SK-N-SH (cell line): ENCODE results near the gene ACTC1. TPM values are rescaled to one million over a fixed set of nuclear protein-coding genes. Genes with fewer than 3 reads are reported as not detected.
"Not testable (repeated sequence)": the region's sequence is repeated elsewhere in the genome, so short reads cannot be mapped to it uniquely, and the experiment has no call there.

Experiments used
- CTCF ChIA-PET: fragments of 300-600, 350-600 bp; formaldehyde crosslinking; extraction: SDS; loops from one replicate; lab custom pipeline; 2021; lab: Yijun Ruan, JAX
- POLR2A ChIA-PET: fragments of 350-600 bp; sonication (Branson Sonifier 250); formaldehyde crosslinking; extraction: SDS; loops from one replicate; lab custom pipeline; 2020; ENCODE audit warnings: antibody characterized with exemption, inconsistent platforms; lab: Yijun Ruan, JAX
- DNase-seq: peaks from one replicate; pipeline ENCODE4 v3.0.0; 2012
- H2AFZ ChIP-seq: fragments of 200-600 bp; sonication (generic); 2 replicates; pipeline ENCODE4 v1.8.1; 2016; ENCODE audit warnings: antibody characterized with exemption, mild to moderate bottlenecking, low read depth
- H3F3A ChIP-seq: fragments of 200-600 bp; sonication (generic); replicated peaks from 2 replicates; pipeline ENCODE3; 2016; ENCODE audit warnings: antibody characterized with exemption, mild to moderate bottlenecking; ENCODE audit not compliant: insufficient read depth
- H3K27ac ChIP-seq, 2 experiments: fragments of 200-500 bp in 1 of 2; fragments of 200-600 bp in 1 of 2; sonication (Bioruptor generic) in 1 of 2; sonication (generic), shearing (Covaris generic) in 1 of 2; 2 replicates each; pipeline versions ENCODE4 v1.5.1 to v1.6.1; 2014 to 2016; ENCODE audit warnings: low read depth in 2 of 2, inconsistent platforms in 1 of 2, low read length in 1 of 2, mild to moderate bottlenecking in 1 of 2, mixed read lengths in 1 of 2
- H3K27me3 ChIP-seq: fragments of 200-600 bp; sonication (generic), shearing (Covaris generic); 2 replicates; pipeline ENCODE4 v1.6.1; 2016; ENCODE audit warnings: mixed run types; ENCODE audit not compliant: insufficient read depth
- H3K36me3 ChIP-seq, 2 experiments: fragments of 200-500 bp in 1 of 2; fragments of 200-600 bp in 1 of 2; sonication (Bioruptor generic) in 1 of 2; sonication (generic) in 1 of 2; replicated peaks in 1 of 2; 2 replicates each; pipeline versions ENCODE3 to v1.5.1; 2014 to 2016; ENCODE audit warnings: low read length in 1 of 2, mild to moderate bottlenecking in 1 of 2; ENCODE audit not compliant: insufficient read depth in 2 of 2, control insufficient read depth in 1 of 2
- H3K4me1 ChIP-seq, 2 experiments: fragments of 200-500 bp in 1 of 2; fragments of 200-600 bp in 1 of 2; sonication (Bioruptor generic) in 1 of 2; sonication (generic), shearing (Covaris generic) in 1 of 2; 2 replicates each; pipeline versions ENCODE4 v1.5.1 to v1.6.1; 2014 to 2016; ENCODE audit warnings: low read depth in 1 of 2, low read length in 1 of 2, mixed run types in 1 of 2; ENCODE audit not compliant: insufficient read depth in 2 of 2, control insufficient read depth in 1 of 2
- H3K4me2 ChIP-seq: fragments of 200-600 bp; sonication (generic), shearing (Covaris generic); 2 replicates; pipeline ENCODE4 v1.6.1; 2017; ENCODE audit warnings: mixed run types
- H3K4me3 ChIP-seq, 2 experiments: fragments of 200-500 bp in 1 of 2; fragments of 200-600 bp in 1 of 2; sonication (Bioruptor generic) in 1 of 2; sonication (generic), shearing (Covaris generic) in 1 of 2; 2 replicates each; pipeline versions ENCODE4 v1.5.1 to v1.8.1; 2014 to 2016; ENCODE audit warnings: low read depth in 2 of 2, inconsistent platforms in 1 of 2, low read length in 1 of 2, mild to moderate bottlenecking in 1 of 2, mixed read lengths in 1 of 2, moderate library complexity in 1 of 2
- H3K79me2 ChIP-seq: fragments of 200-600 bp; sonication (generic); 2 replicates; pipeline ENCODE4 v1.8.1; 2017; ENCODE audit warnings: mild to moderate bottlenecking; ENCODE audit not compliant: insufficient read depth
- H3K9ac ChIP-seq: fragments of 200-600 bp; sonication (generic); 2 replicates; pipeline ENCODE4 v1.6.1; 2017; ENCODE audit warnings: mixed run types
- H3K9me2 ChIP-seq: fragments of 200-600 bp; sonication (generic); 2 replicates; pipeline ENCODE4 v1.6.1; 2017; ENCODE audit warnings: mixed run types
- H3K9me3 ChIP-seq: fragments of 200-600 bp; sonication (generic); 2 replicates; pipeline ENCODE4 v1.6.1; 2017; ENCODE audit warnings: mixed run types, mild to moderate bottlenecking, moderate library complexity
- H4K20me1 ChIP-seq: fragments of 200-600 bp; sonication (generic); 2 replicates; pipeline ENCODE4 v1.6.1; 2017; ENCODE audit warnings: mild to moderate bottlenecking, mixed run types; ENCODE audit not compliant: insufficient read depth
- CHD2 ChIP-seq: fragments of 150-350 bp; IDR thresholded peaks from 2 replicates; pipeline ENCODE4 v1.6.1; 2018; ENCODE audit warnings: low read length; ENCODE audit not compliant: partially characterized antibody
- FOSL2 ChIP-seq: IDR thresholded peaks from 2 replicates; pipeline ENCODE4 v1.4.0; 2012; ENCODE audit warnings: low read depth, mild to moderate bottlenecking, moderate library complexity, borderline replicate concordance
- FOXJ3 ChIP-seq: sonication (generic); formaldehyde crosslinking; IDR thresholded peaks from 2 replicates; pipeline ENCODE4 v1.5.1; 2020; ENCODE audit warnings: mild to moderate bottlenecking, missing genetic modification reagents
- FOXM1 ChIP-seq: IDR thresholded peaks from 2 replicates; pipeline ENCODE4 v1.4.0; 2012; ENCODE audit warnings: low read depth, mild to moderate bottlenecking
- GATA2 ChIP-seq: sonication (generic); formaldehyde crosslinking; IDR thresholded peaks from 2 replicates; pipeline ENCODE4 v1.5.0; 2020; ENCODE audit warnings: mild to moderate bottlenecking, missing genetic modification reagents
- JUND ChIP-seq: IDR thresholded peaks from 2 replicates; pipeline ENCODE4 v1.4.0; 2012
- NFIC ChIP-seq: IDR thresholded peaks from 2 replicates; pipeline ENCODE4 v1.4.0; 2012; ENCODE audit warnings: borderline replicate concordance
- PBX3 ChIP-seq: IDR thresholded peaks from 2 replicates; pipeline ENCODE4; 2012
- RCOR1 ChIP-seq: fragments of 150-350 bp; IDR thresholded peaks from 2 replicates; pipeline ENCODE4 v1.6.1; 2017; ENCODE audit warnings: antibody characterized with exemption, low read length
- WGBS: methylation state at CpG from one replicate; pipeline ENCODE4 v1.1.6; 2017; ENCODE audit warnings: low lambda C conversion rate; 5-methylcytosine and 5-hydroxymethylcytosine counted together
- polyA plus RNA-seq, 3 experiments: library from polyadenylated mRNA; depleted of rRNA; stranded (reverse); fragments of >200 nt; gene quantifications; 2 replicates each; pipeline ENCODE4 v1.2.3, GENCODE V29; 2012

The ACTC1 gene
- polyA plus RNA-seq, 1 of the 3 experiments (the other 2 are of a cell fraction) = not detected

DNA sequence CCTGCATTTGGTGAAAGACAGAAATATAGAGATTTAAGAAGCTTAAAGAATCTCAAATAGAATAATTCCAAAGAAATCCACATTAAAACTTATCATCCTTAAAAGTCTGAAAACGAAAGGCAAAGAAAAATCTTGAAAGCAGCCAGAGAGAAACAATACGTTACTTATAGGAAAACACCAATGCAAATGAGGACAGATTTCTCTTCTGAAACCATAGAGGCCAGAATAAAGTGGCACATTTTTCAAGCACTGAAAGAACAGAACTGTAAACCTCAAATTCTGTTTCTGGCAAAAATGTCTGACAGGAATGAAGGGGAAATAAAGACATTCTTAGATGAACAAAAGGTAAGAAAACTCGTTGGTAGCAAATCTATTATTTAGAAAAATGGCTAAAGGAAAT lies 13.8 kb upstream of the ACTC1 start:
- Histone ChIP-seq H3K27ac (peak overlapping the region in 1 of 2 experiments; percentile 94; a peak in 1 of 4 replicates), H3K79me2 (no peaks in the 10 kb centered on the region), H3F3A (peaks cover 36% of the 10 kb centered on the region), H3K4me1 (peaks cover 9 to 16% of the 10 kb centered on the region in 2 experiments), H3K27me3 (no peaks in the 10 kb centered on the region)
- ChIA-PET POLR2A (no interaction called here), CTCF (interaction anchor here (1.0 kb wide), 1 partner anchor 12 kb away, joined by 3 read pairs; no protein-coding TSS in a partner anchor)
- WGBS = 90% methylated on average over 3 of the region's 3 CpGs
- TF ChIP-seq FOSL2 = no peak
- TF ChIP-seq, all 33 proteins: peak for 0
- 0 out of 2 replicates have a peak, but pooled peaks cover 3% of the 10 kb centered on the region for H3K9me3 ChIP-seq
- no peaks in the 10 kb centered on the region for H3K9me2 ChIP-seq
- H2AFZ ChIP-seq = peak overlapping the region; percentile 29; the same call in 1 of the 2 replicates
- DNase-seq = no peak
- no peaks in the 10 kb centered on the region for H3K36me3 ChIP-seq
- H4K20me1 ChIP-seq = no peaks in the 10 kb centered on the region
- H3K9ac ChIP-seq = no peak overlapping the region
- no peak overlapping the region for H3K4me2 ChIP-seq
- H3K4me3 ChIP-seq = no peak overlapping the region

- no peaks in the 10 kb centered on the region for H3K9me2 ChIP-seq
- H3K9me3 ChIP-seq = 0 out of 2 replicates have a peak, but pooled peaks cover 3% of the 10 kb centered on the region
- H3K4me2 ChIP-seq = no peak overlapping the region
- no peak for TF ChIP-seq GATA2 (CRISPR knock-in tag)
- no peak for TF ChIP-seq NFIC
- no peak for TF ChIP-seq PBX3
- TF ChIP-seq FOXJ3 (CRISPR knock-in tag) = no peak
- TF ChIP-seq FOXM1 = no peak
- no peak for TF ChIP-seq RCOR1
- no peak for TF ChIP-seq JUND
- no peak for TF ChIP-seq CHD2
- H3K4me3 ChIP-seq = no peak overlapping the region
- H3K27ac ChIP-seq = no peak overlapping the region
- 95% methylated on average over 3 of the region's 3 CpGs for WGBS
- no peaks in the 10 kb centered on the region for H3K79me2 ChIP-seq
- peaks cover 36% of the 10 kb centered on the region for H3F3A ChIP-seq
- ChIA-PET CTCF (no interaction called here), POLR2A (no interaction called here)
- no peak overlapping the region for H3K9ac ChIP-seq
- no peaks in the 10 kb centered on the region for H4K20me1 ChIP-seq
- H3K4me1 ChIP-seq = peaks cover 5 to 15% of the 10 kb centered on the region in 2 experiments
- no peaks in the 10 kb centered on the region for H3K36me3 ChIP-seq
- H3K27me3 ChIP-seq = no peaks in the 10 kb centered on the region
- H2AFZ ChIP-seq = no peak overlapping the region
- no peak for DNase-seq
These were observed 12.7 kb upstream of the ACTC1 start for GRCh38 chr15:34808016-34808415.

GRCh38 chr15:34807241-34807640 lies 11.9 kb upstream of the ACTC1 start:
- WGBS = 75% methylated on average over 8 of the region's 8 CpGs
- CTCF ChIA-PET = not testable (repeated sequence)

More at GRCh38 chr15:34807241-34807640, 11.9 kb upstream of the ACTC1 start:
- H3K79me2 ChIP-seq, H4K20me1 ChIP-seq, H3K4me3 ChIP-seq, H3K27me3 ChIP-seq, DNase-seq, H3K9me3 ChIP-seq, POLR2A ChIA-PET, H3K36me3 ChIP-seq, H3K9ac ChIP-seq, H3K27ac ChIP-seq, H3K4me2 ChIP-seq, H3K9me2 ChIP-seq, H2AFZ ChIP-seq: not testable (repeated sequence)
- H3F3A ChIP-seq = peaks cover 30% of the 10 kb centered on the region
- peaks cover 0 to 11% of the 10 kb centered on the region in 2 experiments for H3K4me1 ChIP-seq
